Large intestine (tissue), 3 donors: Measurements from ENCODE around the gene FOXO4. TPM values are rescaled to one million over a fixed set of nuclear protein-coding genes. Genes with fewer than 3 reads are reported as not detected.

ENCODE experiments used
- DNase-seq, 2 donors: peaks; one replicate each; pipeline versions ENCODE4 v3.0.0 to v3.0.0-alpha.2; 2013
- H3K27ac ChIP-seq: one replicate; pipeline ENCODE4 v1.5.1; 2013; ENCODE audit warnings: low read length
- H3K27me3 ChIP-seq: 2 replicates; pipeline ENCODE4 v1.6.1; 2013; ENCODE audit warnings: low read length; ENCODE audit not compliant: control insufficient read depth, insufficient read depth
- H3K36me3 ChIP-seq: 2 replicates; pipeline ENCODE4 v1.6.1; 2013; ENCODE audit warnings: low read length; ENCODE audit not compliant: control insufficient read depth, insufficient read depth
- H3K4me1 ChIP-seq: one replicate; pipeline ENCODE4 v1.6.1; 2013; ENCODE audit warnings: low read length; ENCODE audit not compliant: control insufficient read depth, insufficient read depth
- H3K4me3 ChIP-seq: one replicate; pipeline ENCODE4 v1.5.1; 2013; ENCODE audit warnings: low read length
- H3K9me3 ChIP-seq: one replicate; pipeline ENCODE4 v1.6.1; 2013; ENCODE audit warnings: mild to moderate bottlenecking, low read depth, low read length, moderate library complexity; ENCODE audit not compliant: control insufficient read depth
- WGBS: methylation state at CpG from one replicate; pipeline ENCODE4 v1.1.5; 2013; ENCODE audit warnings: low lambda C conversion rate; ENCODE audit not compliant: insufficient coverage; 5-methylcytosine and 5-hydroxymethylcytosine counted together
- polyA plus RNA-seq: library from polyadenylated mRNA; unstranded; fragments of 120-200 nt; gene quantifications from one replicate; pipeline ENCODE4 v1.2.1, GENCODE V29; 2013

FOXO4 gene
- polyA plus RNA-seq, 1 donor = 17.9 TPM

DNA sequence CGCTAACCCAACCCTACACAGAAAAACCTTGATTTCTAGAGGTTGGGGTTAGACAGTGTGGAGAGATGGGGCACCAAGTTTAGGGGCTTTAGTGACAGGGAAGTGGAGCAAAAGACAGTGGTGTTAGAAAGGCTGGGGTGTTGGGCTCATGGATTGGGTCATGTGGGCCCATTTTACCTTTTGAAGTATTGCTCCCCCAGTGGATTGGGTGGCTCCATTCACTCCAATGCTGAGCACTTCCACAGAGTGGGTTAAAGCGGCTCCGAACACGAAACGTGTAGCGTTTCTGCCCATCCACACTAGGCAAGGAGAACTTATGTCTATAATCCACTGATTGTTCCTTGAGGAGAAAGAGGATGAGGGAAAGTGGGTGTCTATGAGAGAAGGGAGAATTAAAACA lies 13.4 kb downstream of the FOXO4 start:
- Histone ChIP-seq H3K4me3 (no peak overlapping the region), H3K9me3 (no peaks in the 10 kb centered on the region), H3K4me1 (peaks cover 41% of the 10 kb centered on the region), H3K36me3 (no peaks in the 10 kb centered on the region), H3K27me3 (no peaks in the 10 kb centered on the region), H3K27ac (no peak overlapping the region)
- no CpG with 5 or more reads among the region's 6 CpGs for WGBS
- DNase-seq = no peak

GRCh38 chrX:71111141-71111843 lies 15.6 kb downstream of the FOXO4 start, which contains the start of gene IL2RG:
Gene IL2RG (minus strand): TSS chrX:71111577. CDS start chrX:71111539, 38 bp downstream.
- peak; percentile 85 to 90 for DNase-seq
- peak within 1 kb of the TSS; percentile 96 for H3K27ac ChIP-seq
- peak within 1 kb of the TSS; percentile 36 for H3K4me3 ChIP-seq
- H3K9me3 ChIP-seq = no peaks in the 10 kb centered on the region
- no CpG with 5 or more reads among the region's 8 CpGs for WGBS
- no peaks in the 10 kb centered on the region for H3K27me3 ChIP-seq
- H3K36me3 ChIP-seq = no peaks in the 10 kb centered on the region
- peaks cover 28% of the 10 kb centered on the region for H3K4me1 ChIP-seq

GRCh38 chrX:71111921-71112431 lies 16.3 kb downstream of the FOXO4 start:
- WGBS = 60% methylated on average over 1 of the region's 5 CpGs
- DNase-seq = no peak
- Histone ChIP-seq H3K36me3 (no peaks in the 10 kb centered on the region), H3K9me3 (no peaks in the 10 kb centered on the region), H3K27me3 (no peaks in the 10 kb centered on the region), H3K4me3 (peak overlapping the region; percentile 4), H3K27ac (peak overlapping the region; percentile 96), H3K4me1 (peaks cover 28% of the 10 kb centered on the region)

GRCh38 chrX:71117358-71117757 lies 21.7 kb downstream of the FOXO4 start:
- Histone ChIP-seq H3K27me3 (no peaks in the 10 kb centered on the region), H3K9me3 (no peaks in the 10 kb centered on the region), H3K36me3 (peaks cover 21% of the 10 kb centered on the region), H3K4me3 (no peak overlapping the region), H3K27ac (no peak overlapping the region), H3K4me1 (peaks cover 6% of the 10 kb centered on the region)
- WGBS = no CpG with 5 or more reads among the region's 10 CpGs
- no peak for DNase-seq

DNA sequence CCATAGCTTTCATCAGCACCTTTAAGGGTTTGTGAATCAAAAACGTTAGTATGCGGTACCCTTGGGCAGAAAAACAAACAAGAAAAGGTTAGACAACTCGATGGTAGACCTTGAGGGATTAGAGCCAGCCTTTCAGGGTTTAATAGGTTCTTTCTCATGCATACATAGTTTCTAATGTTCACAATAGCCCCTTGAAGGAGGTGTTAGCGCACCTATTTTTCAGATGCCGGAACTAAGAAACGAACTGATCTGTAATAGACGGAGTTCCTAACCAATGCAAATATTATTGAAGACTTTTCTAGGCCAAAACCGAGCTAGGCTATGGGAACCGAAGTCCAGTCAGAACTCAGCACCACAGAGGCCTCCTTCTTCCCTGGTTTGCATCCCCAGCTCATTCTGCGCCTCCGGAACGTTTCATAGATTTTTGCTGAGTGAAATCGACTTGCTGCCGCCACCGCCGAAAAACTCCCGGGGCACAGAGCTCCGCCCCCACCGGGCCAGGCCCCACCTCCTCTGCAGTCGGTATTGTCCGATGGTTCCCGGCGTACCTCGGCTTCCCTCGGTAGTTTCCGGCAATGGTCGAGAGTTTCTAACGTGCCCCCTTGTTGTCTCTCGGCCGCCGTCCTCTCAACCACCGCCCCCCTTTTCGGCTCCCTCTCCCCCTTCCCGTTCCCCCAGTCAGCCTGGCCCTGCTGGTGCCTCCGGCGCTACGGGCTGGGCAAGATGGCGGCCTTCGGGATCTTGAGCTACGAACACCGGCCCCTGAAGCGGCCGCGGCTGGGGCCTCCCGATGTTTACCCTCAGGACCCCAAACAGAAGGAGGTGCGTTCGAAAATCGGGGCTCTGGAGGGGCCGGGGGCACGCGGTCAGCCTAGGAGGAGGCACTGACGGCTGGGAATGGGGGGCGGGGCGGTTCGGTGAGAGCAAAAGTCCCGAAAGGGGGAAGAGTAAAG lies 22.7 kb downstream of the FOXO4 start, which contains the start of gene MED12:
MED12 (plus strand) TSS at position 565 of the 953 bp plus-strand sequence; CDS start at position 724, 159 bp downstream.
- Histone ChIP-seq H3K4me3 (peak within 1 kb of the TSS; percentile 81), H3K27me3 (no peaks in the 10 kb centered on the region), H3K36me3 (peaks cover 29% of the 10 kb centered on the region), H3K9me3 (no peaks in the 10 kb centered on the region), H3K4me1 (peaks cover 6% of the 10 kb centered on the region), H3K27ac (peak within 1 kb of the TSS; percentile 77)
- no CpG with 5 or more reads among the region's 56 CpGs for WGBS
- peak; percentile 68 to 82 for DNase-seq

DNA sequence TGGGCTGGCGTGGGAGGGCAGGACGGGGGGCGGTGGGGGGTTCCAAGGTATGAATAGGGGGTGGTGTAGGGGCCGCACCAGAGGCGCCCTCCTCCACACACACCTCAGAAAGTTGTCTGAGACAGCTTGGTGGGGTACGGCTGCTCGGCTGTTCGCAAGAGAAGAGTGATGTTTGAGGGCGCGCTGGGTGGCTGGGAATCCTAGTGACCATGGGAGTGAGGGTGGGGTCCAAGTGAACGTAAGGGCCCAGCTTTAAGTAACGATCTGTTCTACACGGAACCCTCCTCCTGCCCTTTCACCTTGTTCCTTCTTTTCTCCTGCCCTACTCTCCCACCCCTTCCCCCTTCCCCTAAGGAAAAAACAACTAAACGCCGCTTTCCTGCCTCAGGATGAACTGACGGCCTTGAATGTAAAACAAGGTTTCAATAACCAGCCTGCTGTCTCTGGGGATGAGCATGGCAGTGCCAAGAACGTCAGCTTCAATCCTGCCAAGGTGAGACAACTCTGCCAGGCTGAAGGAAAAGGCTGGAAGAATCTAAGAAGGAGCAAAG lies 23.4 kb downstream of the FOXO4 start:
- no CpG with 5 or more reads among the region's 17 CpGs for whole genome bisulfite sequencing
- H3K27ac ChIP-seq = no peak overlapping the region
- DNase-seq = no peak

GRCh38 chrX:71128166-71128833 lies 32.6 kb downstream of the FOXO4 start:
- H3K9me3 ChIP-seq = no peaks in the 10 kb centered on the region
- no peaks in the 10 kb centered on the region for H3K4me1 ChIP-seq
- H3K36me3 ChIP-seq = peaks cover 69% of the 10 kb centered on the region
- no peak for DNase-seq
- H3K27me3 ChIP-seq = no peaks in the 10 kb centered on the region
- no CpG with 5 or more reads among the region's 12 CpGs for WGBS
- H3K4me3 ChIP-seq = no peak overlapping the region
- no peak overlapping the region for H3K27ac ChIP-seq

More for the DNA sequence above, 23.4 kb downstream of the FOXO4 start:
- Histone ChIP-seq H3K4me3 (peak overlapping the region; percentile 81), H3K4me1 (peaks cover 6% of the 10 kb centered on the region), H3K27me3 (no peaks in the 10 kb centered on the region), H3K9me3 (no peaks in the 10 kb centered on the region), H3K36me3 (peaks cover 36% of the 10 kb centered on the region)

- no peaks in the 10 kb centered on the region for H3K4me1 ChIP-seq
- no peaks in the 10 kb centered on the region for H3K27me3 ChIP-seq
- 92% methylated on average over 2 of the region's 18 CpGs for WGBS
- no peak overlapping the region for H3K4me3 ChIP-seq
- no peaks in the 10 kb centered on the region for H3K9me3 ChIP-seq
- peak; percentile 42 to 57 for DNase-seq
- H3K36me3 ChIP-seq = peaks cover 66% of the 10 kb centered on the region
- H3K27ac ChIP-seq = no peak overlapping the region
Measured at GRCh38 chrX:71128915-71129765, 33.5 kb downstream of the FOXO4 start.

DNA sequence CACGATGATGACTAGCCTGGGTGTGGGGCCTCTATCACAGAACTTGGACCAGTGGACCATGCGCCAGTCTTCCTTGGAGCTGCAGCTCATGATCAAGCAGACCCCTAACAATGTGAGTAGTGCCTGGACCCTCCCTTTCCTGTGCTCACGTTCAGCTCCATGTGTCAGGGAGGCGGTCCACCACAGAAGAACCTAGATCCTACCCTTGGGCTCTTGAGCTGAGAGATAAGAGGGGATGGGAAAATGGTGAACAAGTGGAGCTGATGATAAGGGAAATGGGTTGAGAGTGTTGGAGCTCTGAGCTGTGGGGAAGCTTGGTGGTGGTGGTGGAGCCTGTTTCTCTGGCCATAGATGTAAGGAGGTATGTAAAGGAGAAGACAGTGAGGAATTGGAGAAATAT lies 35.9 kb downstream of the FOXO4 start:
- Histone ChIP-seq H3K9me3 (no peaks in the 10 kb centered on the region), H3K27me3 (no peaks in the 10 kb centered on the region), H3K4me1 (no peaks in the 10 kb centered on the region), H3K27ac (no peak overlapping the region), H3K36me3 (peaks cover 67% of the 10 kb centered on the region), H3K4me3 (no peak overlapping the region)
- DNase-seq = no peak
- no CpG with 5 or more reads among the region's 4 CpGs for WGBS
